Naive thymus-derived CD4-positive, alpha-beta T cell (primary cell): ENCODE measurements around the gene MST1. TPM values are rescaled to one million over a fixed set of nuclear protein-coding genes. Genes with fewer than 3 reads are reported as not detected.

Experiments
- ATAC-seq: fragments of 150-1000 bp; cut with Tn5 transposase; 2 replicates; pipeline ENCODE4 v1.10.0; 2021; ENCODE audit warnings: mild to moderate bottlenecking, moderate library complexity
- CTCF ChIA-PET: fragments of 350-600 bp; sonication (Branson Sonifier 250); formaldehyde crosslinking; loops from one replicate; lab custom pipeline; 2021; ENCODE audit warnings: antibody characterized with exemption; lab: Charles Lee
- POLR2A ChIA-PET: fragments of 350-600 bp; sonication (Branson Sonifier 250); formaldehyde crosslinking; loops from one replicate; lab custom pipeline; 2021; ENCODE audit warnings: antibody characterized with exemption, inconsistent platforms; lab: Charles Lee
- DNase-seq, 9 donors: peaks; one replicate each; pipeline versions ENCODE4 v3.0.0 to v3.0.0-alpha.2; 2020 to 2022; ENCODE audit warnings: mixed read lengths in 1 of 9
- H3K27ac ChIP-seq: one replicate; pipeline ENCODE4 v1.7.0; 2013; ENCODE audit warnings: mild to moderate bottlenecking, low read depth, low read length, moderate library complexity
- H3K27me3 ChIP-seq, 2 donors: one replicate each; pipeline ENCODE4 v1.7.0; 2013; ENCODE audit warnings: low read length in 2 of 2, mild to moderate bottlenecking in 2 of 2, moderate library complexity in 2 of 2; ENCODE audit not compliant: control insufficient read depth in 2 of 2, insufficient read depth in 2 of 2
- H3K36me3 ChIP-seq, 3 experiments: 1 replicate in 2 of 3; 2 replicates in 1 of 3; pipeline ENCODE4 v1.7.0; 2013; ENCODE audit warnings: low read length in 3 of 3, mild to moderate bottlenecking in 3 of 3, moderate library complexity in 1 of 3; ENCODE audit not compliant: insufficient read depth in 3 of 3, control insufficient read depth in 2 of 3
- H3K4me1 ChIP-seq, 2 donors: one replicate each; pipeline ENCODE4 v1.7.0; 2013; ENCODE audit warnings: low read length in 2 of 2, mild to moderate bottlenecking in 2 of 2, moderate library complexity in 1 of 2; ENCODE audit not compliant: control insufficient read depth in 2 of 2, insufficient read depth in 2 of 2
- H3K4me3 ChIP-seq: 2 replicates; pipeline ENCODE4 v1.7.0; 2013; ENCODE audit warnings: mild to moderate bottlenecking, low read length
- H3K9me3 ChIP-seq, 3 experiments: 1 replicate in 2 of 3; 2 replicates in 1 of 3; pipeline ENCODE4 v1.7.0; 2013; ENCODE audit warnings: low read length in 3 of 3; ENCODE audit not compliant: control insufficient read depth in 2 of 3
- H3K27ac Mint-ChIP-seq, 9 donors: one replicate each; pipeline ENCODE4 v1.8.0; 2020 to 2022; ENCODE audit warnings: mixed read lengths in 9 of 9, mild to moderate bottlenecking in 8 of 9, moderate library complexity in 5 of 9, inconsistent platforms in 2 of 9
- H3K27me3 Mint-ChIP-seq, 5 donors: one replicate each; pipeline ENCODE4 v1.8.0; 2021 to 2022; ENCODE audit warnings: mixed read lengths in 5 of 5, mild to moderate bottlenecking in 1 of 5
- H3K36me3 Mint-ChIP-seq, 5 donors: one replicate each; pipeline ENCODE4 v1.8.0; 2020 to 2022; ENCODE audit warnings: mixed read lengths in 5 of 5, mild to moderate bottlenecking in 3 of 5, inconsistent platforms in 1 of 5
- H3K4me1 Mint-ChIP-seq, 7 donors: one replicate each; pipeline ENCODE4 v1.8.0; 2020 to 2022; ENCODE audit warnings: mixed read lengths in 7 of 7, mild to moderate bottlenecking in 3 of 7, inconsistent platforms in 1 of 7
- H3K4me3 Mint-ChIP-seq, 10 donors: one replicate each; pipeline ENCODE4 v1.8.0; 2020 to 2022; ENCODE audit warnings: mild to moderate bottlenecking in 10 of 10, mixed read lengths in 10 of 10, moderate library complexity in 6 of 10, inconsistent platforms in 2 of 10
- H3K9me3 Mint-ChIP-seq, 11 donors: one replicate each; pipeline ENCODE4 v1.8.0; 2020 to 2022; ENCODE audit warnings: mixed read lengths in 11 of 11, mild to moderate bottlenecking in 4 of 11, inconsistent platforms in 1 of 11, moderate library complexity in 1 of 11
- intact Hi-C, 2 donors: fragments of 100-400 bp; cut with micrococcal nuclease; formaldehyde crosslinking; loops; one replicate each; pipeline ENCODE4 v1.15.1; 2023
- polyA plus RNA-seq, 2 donors: library from polyadenylated mRNA; unstranded; fragments of 300-500 nt; fragmentation: Illumina TruSeq; gene quantifications; one replicate each; pipeline ENCODE4 v1.2.3, GENCODE V29; 2021
- total RNA-seq, 6 experiments: library from RNA in 5 of 6; stranded (reverse) in 5 of 6; gene quantifications; 1 replicate in 5 of 6; 2 replicates in 1 of 6; pipeline ENCODE4 v1.2.3 and lab custom pipeline; 2021 to 2026

MST1 gene
- total and polyA plus RNA-seq, 7 experiments from 2014 or later, result 0.90 to 12.8 (median 9.6) TPM

GRCh38 chr3:49654176-49654825 is 35.0 kb downstream of the MST1 start:
- POLR2A ChIA-PET, result no interaction called here
- H3K36me3 Mint-ChIP-seq, result no peaks in the 10 kb centered on the region
- H3K4me3 Mint-ChIP-seq, result no peak overlapping the region
- no peaks in the 10 kb centered on the region for H3K36me3 ChIP-seq
- H3K4me1 ChIP-seq, result no peaks in the 10 kb centered on the region
- H3K27me3 ChIP-seq, result no peaks in the 10 kb centered on the region
- H3K4me1 Mint-ChIP-seq, result peaks cover 0 to 2% (median 0%) of the 10 kb centered on the region in 7 donors
- ATAC-seq, result no peak
- DNase-seq, result no peak
- H3K27ac ChIP-seq, result no peak overlapping the region
- no peak overlapping the region for H3K4me3 ChIP-seq
- no peaks in the 10 kb centered on the region for H3K9me3 ChIP-seq
- H3K27me3 Mint-ChIP-seq, result peaks cover 0 to 14% (median 0%) of the 10 kb centered on the region in 5 donors
- H3K27ac Mint-ChIP-seq, result no peak overlapping the region
- CTCF ChIA-PET, result no interaction called here
- intact Hi-C loops, result no loop called here
- H3K9me3 Mint-ChIP-seq, result no peaks in the 10 kb centered on the region

GRCh38 chr3:49653621-49654020 is 35.7 kb downstream of the MST1 start:
- H3K4me3 Mint-ChIP-seq, result no peak overlapping the region
- H3K27me3 ChIP-seq, result no peaks in the 10 kb centered on the region
- H3K4me1 ChIP-seq, result no peaks in the 10 kb centered on the region
- H3K36me3 ChIP-seq, result no peaks in the 10 kb centered on the region
- H3K27ac ChIP-seq, result no peak overlapping the region
- ChIA-PET POLR2A (no interaction called here), CTCF (no interaction called here)
- no peak for DNase-seq
- no peak overlapping the region for H3K27ac Mint-ChIP-seq
- no peak overlapping the region for H3K4me3 ChIP-seq
- H3K36me3 Mint-ChIP-seq, result no peaks in the 10 kb centered on the region
- no peak for ATAC-seq
- peaks cover 0 to 2% (median 0%) of the 10 kb centered on the region in 7 donors for H3K4me1 Mint-ChIP-seq
- peaks cover 0 to 14% (median 0%) of the 10 kb centered on the region in 5 donors for H3K27me3 Mint-ChIP-seq
- H3K9me3 ChIP-seq, result no peaks in the 10 kb centered on the region
- no peaks in the 10 kb centered on the region for H3K9me3 Mint-ChIP-seq
- intact Hi-C loops, result no loop called here

- Mint-ChIP-seq H3K27ac (no peak overlapping the region), H3K4me1 (peaks cover 0 to 2% (median 0%) of the 10 kb centered on the region in 7 donors), H3K4me3 (no peak overlapping the region), H3K27me3 (peaks cover 0 to 14% (median 0%) of the 10 kb centered on the region in 5 donors), H3K9me3 (no peaks in the 10 kb centered on the region), H3K36me3 (no peaks in the 10 kb centered on the region)
- CTCF ChIA-PET, result no interaction called here
- Histone ChIP-seq H3K4me1 (no peaks in the 10 kb centered on the region), H3K9me3 (no peaks in the 10 kb centered on the region), H3K4me3 (no peak overlapping the region), H3K36me3 (no peaks in the 10 kb centered on the region), H3K27ac (no peak overlapping the region), H3K27me3 (no peaks in the 10 kb centered on the region)
- ATAC-seq (no peak), DNase-seq (no peak)
- intact Hi-C loops, result no loop called here
- POLR2A ChIA-PET, result no interaction called here
Observed at GRCh38 chr3:49652903-49653415, 36.3 kb downstream of the MST1 start.

GRCh38 chr3:49652218-49652902 is 36.9 kb downstream of the MST1 start:
- Mint-ChIP-seq H3K4me1 (peaks cover 0 to 2% (median 0%) of the 10 kb centered on the region in 7 donors), H3K36me3 (no peaks in the 10 kb centered on the region), H3K27me3 (peaks cover 0 to 11% (median 0%) of the 10 kb centered on the region in 5 donors), H3K4me3 (no peak overlapping the region), H3K9me3 (peaks cover 0 to 1% (median 0%) of the 10 kb centered on the region in 11 donors), H3K27ac (no peak overlapping the region)
- no peak overlapping the region for H3K27ac ChIP-seq
- ChIA-PET POLR2A (no interaction called here), CTCF (no interaction called here)
- DNase-seq (no peak), ATAC-seq (no peak)
- no peak overlapping the region for H3K4me3 ChIP-seq
- H3K9me3 ChIP-seq, result no peaks in the 10 kb centered on the region
- no peaks in the 10 kb centered on the region for H3K27me3 ChIP-seq
- intact Hi-C loops, result no loop called here
- H3K36me3 ChIP-seq, result no peaks in the 10 kb centered on the region
- no peaks in the 10 kb centered on the region for H3K4me1 ChIP-seq

GRCh38 chr3:49650637-49651036 is 38.6 kb downstream of the MST1 start:
- no peaks in the 10 kb centered on the region for H3K27me3 Mint-ChIP-seq
- no peak for DNase-seq
- no peak for ATAC-seq
- peaks cover 0 to 2% (median 0%) of the 10 kb centered on the region in 11 donors for H3K9me3 Mint-ChIP-seq
- Histone ChIP-seq H3K4me3 (no peak overlapping the region), H3K9me3 (no peaks in the 10 kb centered on the region), H3K27me3 (no peaks in the 10 kb centered on the region), H3K4me1 (no peaks in the 10 kb centered on the region), H3K36me3 (no peaks in the 10 kb centered on the region), H3K27ac (no peak overlapping the region)
- POLR2A ChIA-PET, result no interaction called here
- CTCF ChIA-PET, result no interaction called here
- H3K4me1 Mint-ChIP-seq, result peaks cover 0 to 2% (median 0%) of the 10 kb centered on the region in 7 donors
- H3K4me3 Mint-ChIP-seq, result no peak overlapping the region
- peak overlapping the region in 1 of 9 donors; percentile 68 for H3K27ac Mint-ChIP-seq
- intact Hi-C loops, result no loop called here
- no peaks in the 10 kb centered on the region for H3K36me3 Mint-ChIP-seq

GRCh38 chr3:49650177-49650576 is 39.1 kb downstream of the MST1 start:
- no peaks in the 10 kb centered on the region for H3K27me3 ChIP-seq
- no peaks in the 10 kb centered on the region for H3K9me3 ChIP-seq
- ATAC-seq, result no peak
- no peak overlapping the region for H3K27ac ChIP-seq
- POLR2A ChIA-PET, result no interaction called here
- peaks cover 0 to 2% (median 0%) of the 10 kb centered on the region in 7 donors for H3K4me1 Mint-ChIP-seq
- CTCF ChIA-PET, result no interaction called here
- H3K4me1 ChIP-seq, result no peaks in the 10 kb centered on the region
- peak overlapping the region in 1 of 9 donors; percentile 68 for H3K27ac Mint-ChIP-seq
- H3K27me3 Mint-ChIP-seq, result no peaks in the 10 kb centered on the region
- no peaks in the 10 kb centered on the region for H3K36me3 Mint-ChIP-seq
- DNase-seq, result no peak
- intact Hi-C loops, result no loop called here
- no peaks in the 10 kb centered on the region for H3K36me3 ChIP-seq
- H3K4me3 ChIP-seq, result no peak overlapping the region
- no peak overlapping the region for H3K4me3 Mint-ChIP-seq
- peaks cover 0 to 2% (median 0%) of the 10 kb centered on the region in 11 donors for H3K9me3 Mint-ChIP-seq
